GM21723 (cell line): Measurements from ENCODE around the gene ZDHHC22.

Experiments
- ATAC-seq: cut with Tn5 transposase; IDR thresholded peaks from one replicate; pipeline ENCODE4 v1.9.1; 2021; ENCODE audit warnings: mild to moderate bottlenecking, moderate library complexity; ENCODE audit not compliant: unreplicated experiment

Gene ZDHHC22

GRCh38 chr14:77131206-77131605 lies 10.4 kb downstream of the ZDHHC22 start:
- no peak for ATAC-seq

GRCh38 chr14:77130386-77130785 lies 11.2 kb downstream of the ZDHHC22 start:
- no peak for ATAC-seq

- ATAC-seq, result no peak
Observed at GRCh38 chr14:77128414-77128891, 13.1 kb downstream of the ZDHHC22 start.

GRCh38 chr14:77126461-77126990 lies 15.1 kb downstream of the ZDHHC22 start:
- no peak for ATAC-seq

- ATAC-seq, result no peak
Observed at GRCh38 chr14:77125823-77126325, 15.7 kb downstream of the ZDHHC22 start.

- no peak for ATAC-seq
Observed at GRCh38 chr14:77125281-77125801, 16.2 kb downstream of the ZDHHC22 start.

GRCh38 chr14:77124345-77125280 lies 17.0 kb downstream of the ZDHHC22 start:
- no peak for ATAC-seq

GRCh38 chr14:77123381-77124325 lies 17.9 kb downstream of the ZDHHC22 start:
- ATAC-seq, result no peak

- ATAC-seq, result no peak
Observed at GRCh38 chr14:77122526-77123125, 19.0 kb downstream of the ZDHHC22 start.

GRCh38 chr14:77120771-77121743 lies 20.5 kb downstream of the ZDHHC22 start:
- peak; percentile 90 for ATAC-seq

GRCh38 chr14:77119851-77120250 lies 21.7 kb downstream of the ZDHHC22 start:
- ATAC-seq, result no peak

GRCh38 chr14:77116172-77116817 lies 25.3 kb downstream of the ZDHHC22 start:
- no peak for ATAC-seq

GRCh38 chr14:77114609-77115008 lies 27.0 kb downstream of the ZDHHC22 start:
- no peak for ATAC-seq

- no peak for ATAC-seq
Observed at GRCh38 chr14:77113644-77114043, 27.9 kb downstream of the ZDHHC22 start.

GRCh38 chr14:77111021-77111420 lies 30.6 kb downstream of the ZDHHC22 start:
- no peak for ATAC-seq

GRCh38 chr14:77110286-77110685 lies 31.3 kb downstream of the ZDHHC22 start:
- no peak for ATAC-seq

- ATAC-seq, result no peak
Observed at GRCh38 chr14:77109656-77110055, 31.9 kb downstream of the ZDHHC22 start.

- ATAC-seq, result no peak
Observed at GRCh38 chr14:77108753-77109152, 32.8 kb downstream of the ZDHHC22 start.

- no peak for ATAC-seq
Observed at GRCh38 chr14:77107228-77107627, 34.4 kb downstream of the ZDHHC22 start.
